Thyroid gland (tissue), 4 donors: ENCODE measurements around the gene TEKT1. TPM values are rescaled to one million over a fixed set of nuclear protein-coding genes. Genes with fewer than 3 reads are reported as not detected.

Experiments used
- DNase-seq, 2 donors: peaks; one replicate each; pipeline ENCODE4 v3.0.0-alpha.2; 2019
- H3K27ac ChIP-seq, 3 donors: fragments of 200-600 bp; sonication (generic); 1 replicate in 2 of 3; 2 replicates in 1 of 3; pipeline ENCODE4 v1.5.1; 2016 to 2019; ENCODE audit warnings: mild to moderate bottlenecking in 1 of 3, moderate library complexity in 1 of 3
- H3K27me3 ChIP-seq: fragments of 200-600 bp; sonication (generic); one replicate; pipeline ENCODE4 v1.5.1; 2019
- H3K36me3 ChIP-seq, 2 donors: fragments of 200-600 bp; sonication (generic); one replicate each; pipeline ENCODE4 v1.5.1; 2016 to 2019
- H3K4me1 ChIP-seq, 2 donors: fragments of 200-600 bp; sonication (generic); one replicate each; pipeline ENCODE4 v1.5.1; 2017 to 2019
- H3K4me3 ChIP-seq, 3 donors: fragments of 200-600 bp; sonication (generic); replicated peaks in 1 of 3; 1 replicate in 2 of 3; 2 replicates in 1 of 3; pipeline ENCODE4 v1.5.1; 2016; ENCODE audit warnings: mild to moderate bottlenecking in 1 of 3
- H3K9me3 ChIP-seq: fragments of 200-600 bp; sonication (generic); one replicate; pipeline ENCODE4 v1.5.1; 2017
- CTCF ChIP-seq, 6 experiments: fragments of 200-600 bp in 3 of 6; fragments of 450-650 bp in 3 of 6; sonication (generic) in 3 of 6; IDR thresholded peaks; one replicate each; pipeline ENCODE4 v1.5.1; 2016 to 2019; ENCODE audit warnings: antibody characterized with exemption in 6 of 6, mild to moderate bottlenecking in 2 of 6, inconsistent platforms in 1 of 6, moderate library complexity in 1 of 6
- POLR2A ChIP-seq, 2 donors: fragments of 450-650 bp; IDR thresholded peaks; one replicate each; pipeline ENCODE4 v1.6.1; 2017; ENCODE audit warnings: antibody characterized with exemption in 2 of 2, mild to moderate bottlenecking in 2 of 2, moderate library complexity in 1 of 2
- WGBS, 2 donors: methylation state at CpG; one replicate each; pipeline ENCODE4 v1.1.5; 2017; 5-methylcytosine and 5-hydroxymethylcytosine counted together
- intact Hi-C: fragments of 100-400 bp; cut with DNase I; formaldehyde crosslinking; loops from one replicate; pipeline ENCODE4 v1.15.1; 2023
- total RNA-seq, 4 donors: library from RNA; depleted of rRNA; stranded (reverse); fragments of >200 nt; gene quantifications; one replicate each; pipeline ENCODE4 v1.2.3, GENCODE V29; 2016

Gene TEKT1
- total RNA-seq, 4 donors from 2014 or later = not detected

GRCh38 chr17:6867849-6868248 is 36.3 kb upstream of the TEKT1 start:
- DNase-seq = no peak
- H3K4me3 ChIP-seq = no peak overlapping the region
- H3K27me3 ChIP-seq = no peaks in the 10 kb centered on the region
- no peaks in the 10 kb centered on the region for H3K9me3 ChIP-seq
- H3K4me1 ChIP-seq = no peaks in the 10 kb centered on the region
- TF ChIP-seq POLR2A (IDR thresholded peaks at IDR 0.05) = no peak
- no peak for TF ChIP-seq CTCF (IDR thresholded peaks at IDR 0.05)
- intact Hi-C loops = no loop called here
- no peak overlapping the region for H3K27ac ChIP-seq
- H3K36me3 ChIP-seq = no peaks in the 10 kb centered on the region
- 72 to 90% methylated on average over 3 of the region's 3 CpGs for WGBS, 2 donors

GRCh38 chr17:6862825-6863224 is 31.3 kb upstream of the TEKT1 start:
- no peak for DNase-seq
- H3K9me3 ChIP-seq = no peaks in the 10 kb centered on the region
- no peaks in the 10 kb centered on the region for H3K36me3 ChIP-seq
- no peak overlapping the region for H3K4me3 ChIP-seq
- no peak for TF ChIP-seq CTCF (IDR thresholded peaks at IDR 0.05)
- no peak for TF ChIP-seq POLR2A (IDR thresholded peaks at IDR 0.05)
- no peak overlapping the region for H3K27ac ChIP-seq
- no peaks in the 10 kb centered on the region for H3K4me1 ChIP-seq
- no peaks in the 10 kb centered on the region for H3K27me3 ChIP-seq
- 82 to 92% methylated on average over 4 of the region's 4 CpGs for WGBS, 2 donors
- intact Hi-C loops = no loop called here

GRCh38 chr17:6862122-6862521 is 30.6 kb upstream of the TEKT1 start:
- H3K36me3 ChIP-seq = no peaks in the 10 kb centered on the region
- H3K4me3 ChIP-seq = no peak overlapping the region
- TF ChIP-seq CTCF (IDR thresholded peaks at IDR 0.05) = no peak
- no peak for TF ChIP-seq POLR2A (IDR thresholded peaks at IDR 0.05)
- no peaks in the 10 kb centered on the region for H3K27me3 ChIP-seq
- 89 to 91% methylated on average over 2 of the region's 2 CpGs for WGBS, 2 donors
- no peak overlapping the region for H3K27ac ChIP-seq
- intact Hi-C loops = no loop called here
- H3K4me1 ChIP-seq = no peaks in the 10 kb centered on the region
- no peaks in the 10 kb centered on the region for H3K9me3 ChIP-seq
- DNase-seq = no peak

DNA sequence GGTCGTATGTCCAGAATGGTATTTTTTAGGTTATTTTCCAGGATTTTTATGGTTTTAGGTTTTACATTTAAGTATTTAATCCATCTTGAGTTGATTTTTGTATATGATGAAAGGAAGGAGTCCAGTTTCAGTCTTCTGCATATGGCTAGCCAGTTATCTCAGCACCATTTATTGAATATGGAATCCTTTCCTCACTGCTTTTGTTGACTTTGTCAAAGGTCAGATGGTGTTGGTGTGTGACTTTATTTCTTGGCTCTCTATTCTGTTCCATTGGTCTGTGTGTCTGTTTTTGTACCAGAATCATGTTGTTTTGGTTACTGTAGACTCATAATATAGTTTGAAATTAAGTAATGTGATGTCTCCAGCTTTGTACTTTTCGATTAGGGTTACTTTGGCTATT is 26.4 kb upstream of the TEKT1 start:
- H3K4me3 ChIP-seq = no peak overlapping the region
- H3K4me1 ChIP-seq = no peaks in the 10 kb centered on the region
- no peak overlapping the region for H3K27ac ChIP-seq
- intact Hi-C loops = no loop called here
- DNase-seq = no peak
- TF ChIP-seq POLR2A (IDR thresholded peaks at IDR 0.05) (no peak), CTCF (IDR thresholded peaks at IDR 0.05) (no peak)
- WGBS, 2 donors = 90% methylated on average over 2 of the region's 2 CpGs
- no peaks in the 10 kb centered on the region for H3K36me3 ChIP-seq
- H3K9me3 ChIP-seq = no peaks in the 10 kb centered on the region
- H3K27me3 ChIP-seq = no peaks in the 10 kb centered on the region

- no peak for TF ChIP-seq CTCF (IDR thresholded peaks at IDR 0.05)
- no peak for TF ChIP-seq POLR2A (IDR thresholded peaks at IDR 0.05)
- no peak overlapping the region for H3K4me3 ChIP-seq
- no peaks in the 10 kb centered on the region for H3K4me1 ChIP-seq
- H3K9me3 ChIP-seq = no peaks in the 10 kb centered on the region
- WGBS, 2 donors = 74 to 87% methylated on average over 6 of the region's 6 CpGs
- no peak overlapping the region for H3K27ac ChIP-seq
- intact Hi-C loops = no loop called here
- no peaks in the 10 kb centered on the region for H3K36me3 ChIP-seq
- DNase-seq = no peak
- H3K27me3 ChIP-seq = no peaks in the 10 kb centered on the region
Measured at GRCh38 chr17:6857336-6857735, 25.8 kb upstream of the TEKT1 start.
